Head of caudate nucleus (tissue), 42 donors: Measurements from ENCODE around the gene ERCC2.
"Not testable (repeated sequence)": the region's sequence is repeated elsewhere in the genome, so short reads cannot be mapped to it uniquely, and the experiment has no call there.

Experiments
- DNase-seq, 42 donors: peaks; one replicate each; pipeline versions ENCODE4 v3.0.0 to v3.0.0-alpha.2; 2020 to 2021; ENCODE audit warnings: mixed read lengths in 7 of 42
- intact Hi-C: fragments of 100-400 bp; cut with DNase I; formaldehyde crosslinking; loops from one replicate; pipeline ENCODE4 v1.15.0; 2022

Gene ERCC2

DNA sequence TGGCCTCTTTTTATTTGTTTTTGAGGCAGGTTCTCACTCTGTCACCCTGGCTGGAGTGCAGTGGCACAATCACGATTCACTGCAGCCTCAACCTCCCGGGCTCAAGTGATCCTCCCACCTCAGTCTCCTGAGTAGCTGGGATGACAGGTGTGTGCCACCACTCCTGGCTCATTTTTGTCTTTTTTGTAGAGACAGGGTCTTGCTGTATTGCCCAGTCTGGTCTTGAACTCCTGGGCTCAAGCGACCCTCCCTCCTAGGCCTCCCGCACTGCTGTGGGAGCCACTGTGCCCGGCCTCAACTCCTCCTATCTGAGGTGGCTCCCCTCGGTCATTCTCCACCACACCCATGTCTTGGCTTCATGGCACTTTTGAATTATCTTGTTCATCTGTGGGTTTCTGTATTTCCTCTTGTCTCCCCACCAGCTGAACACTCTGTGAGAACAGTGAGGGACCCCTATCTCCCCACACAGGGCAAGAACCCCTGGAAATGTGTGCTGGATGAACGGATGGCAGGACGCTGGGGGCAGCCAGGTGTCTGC, 55.6 kb downstream of the ERCC2 start:
- intact Hi-C loops: no loop called here
- DNase-seq: no peak

DNA sequence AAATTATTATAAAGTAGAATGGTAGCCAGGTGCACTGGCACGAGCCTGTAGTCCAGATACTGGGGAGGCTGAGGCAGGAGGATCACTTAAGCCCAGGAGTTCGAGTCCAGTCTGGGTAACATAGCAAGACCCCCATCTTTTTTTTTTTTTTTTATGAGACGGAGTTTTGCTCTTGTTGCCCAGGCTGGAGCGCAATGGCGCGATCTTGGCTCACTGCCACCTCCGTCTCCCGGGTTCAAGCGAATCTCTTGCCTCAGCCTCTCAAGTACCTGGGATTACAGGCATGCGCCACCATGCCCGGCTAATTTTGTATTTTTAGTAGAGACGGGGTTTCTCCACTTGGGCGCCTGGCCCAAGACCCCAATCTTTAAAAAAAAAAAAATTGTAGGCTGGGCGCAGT, 58.1 kb downstream of the ERCC2 start:
- intact Hi-C loops, DNase-seq: not testable (repeated sequence)

DNA sequence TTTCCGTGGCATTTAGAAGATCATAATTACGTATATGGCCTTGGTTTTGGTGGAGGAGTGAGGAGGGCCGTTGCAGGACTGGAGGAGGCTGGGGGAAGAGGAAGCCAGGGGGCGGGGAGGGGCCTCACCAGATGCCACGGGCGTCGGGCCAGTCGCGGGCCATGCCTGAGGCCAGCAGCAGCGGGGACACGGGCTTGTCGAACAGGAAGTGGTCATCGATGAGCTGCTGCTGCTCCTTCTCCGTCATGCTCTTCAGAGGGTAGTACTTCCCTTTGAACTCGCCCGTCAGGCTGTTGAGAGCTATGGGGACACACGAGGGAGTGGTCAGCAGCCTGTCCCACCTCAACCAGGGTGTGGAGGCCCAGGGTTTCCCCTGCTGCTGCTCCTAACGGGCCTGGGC, 58.8 kb downstream of the ERCC2 start:
- intact Hi-C loops: no loop called here
- no peak for DNase-seq

DNA sequence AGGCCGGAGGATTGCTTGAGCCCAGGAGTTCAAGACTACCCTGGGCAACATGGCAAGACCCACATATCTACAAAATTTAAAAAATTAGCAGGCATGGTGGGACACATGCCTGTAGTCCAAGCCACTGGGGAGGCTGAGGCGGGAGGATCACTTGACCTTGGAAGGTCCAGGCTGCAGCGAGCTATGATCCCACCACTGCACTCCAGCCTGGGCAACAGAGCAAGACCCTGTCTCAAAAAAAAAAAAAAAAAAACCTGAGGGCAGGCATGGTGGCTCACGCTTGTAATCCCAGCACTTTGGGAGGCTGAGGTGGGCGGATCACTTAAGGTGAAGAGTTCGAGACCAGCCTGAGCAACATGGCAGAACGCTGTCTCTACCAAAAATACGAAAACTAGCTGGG, 61.1 kb downstream of the ERCC2 start:
- DNase-seq, intact Hi-C loops: not testable (repeated sequence)

DNA sequence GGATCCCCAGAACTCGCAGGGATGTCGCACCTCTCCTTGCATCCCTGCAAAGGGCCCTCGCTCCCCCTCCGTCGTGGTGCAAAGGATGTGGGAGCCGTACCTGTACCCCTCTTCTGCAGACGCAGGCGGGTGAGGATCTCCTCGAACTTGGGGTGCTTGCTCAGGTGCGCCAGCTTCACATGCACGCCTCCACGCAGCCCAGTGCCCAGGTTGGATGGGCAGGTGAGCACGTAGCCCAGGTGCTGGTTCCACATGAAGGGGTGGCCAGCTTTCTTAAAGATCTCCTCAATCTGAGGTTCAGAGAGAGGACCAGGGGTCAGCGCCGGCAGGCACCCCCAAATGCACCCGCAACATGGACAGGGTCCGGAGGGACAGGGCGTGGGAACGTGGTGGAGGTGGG, 63.0 kb downstream of the ERCC2 start:
- DNase-seq: no peak
- intact Hi-C loops: no loop called here

DNA sequence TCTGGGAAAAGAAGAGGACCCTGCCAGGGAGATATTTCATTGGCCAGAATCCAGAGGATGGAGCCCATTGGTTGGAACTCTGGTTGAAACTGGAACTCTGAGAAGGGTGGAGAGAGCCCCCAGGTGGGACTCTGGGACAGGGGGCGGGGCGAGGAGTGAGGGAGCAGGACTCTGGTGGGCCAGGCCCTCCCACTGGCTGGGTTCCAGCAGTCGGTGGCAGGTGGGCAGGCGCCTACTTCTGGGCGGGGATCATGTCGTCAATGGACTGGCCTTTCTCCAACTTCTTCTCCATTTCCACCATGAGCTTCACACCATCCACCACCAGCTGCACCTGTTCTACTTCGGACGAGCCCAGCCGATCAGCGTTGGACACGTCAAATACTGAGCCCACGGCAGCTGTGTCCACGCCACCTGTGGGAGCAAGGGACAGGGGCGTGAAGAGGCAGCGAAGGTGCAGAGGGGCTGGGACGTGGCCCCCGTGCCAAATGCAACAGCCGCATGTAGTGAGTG, 63.8 kb downstream of the ERCC2 start:
- intact Hi-C loops: no loop called here
- DNase-seq: no peak

DNA sequence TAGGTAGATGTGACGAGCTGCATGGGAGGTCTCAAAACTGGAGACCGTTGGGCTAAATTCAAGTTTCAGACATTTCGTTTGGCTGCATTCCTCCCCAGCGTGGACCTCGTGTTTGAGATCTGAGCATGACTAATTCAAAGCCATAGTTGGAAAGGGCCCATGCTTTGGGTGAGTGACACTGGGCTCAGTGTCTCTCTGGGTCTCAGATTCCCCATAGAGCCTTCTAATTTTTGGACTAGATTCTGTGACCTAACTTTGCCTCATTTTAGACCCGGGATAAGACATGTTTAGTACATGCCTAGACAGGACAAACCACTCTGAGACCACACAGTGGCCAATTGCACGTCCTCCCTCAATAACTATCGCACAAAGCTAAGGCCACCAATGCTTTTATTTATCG, 64.3 kb downstream of the ERCC2 start:
- intact Hi-C loops: no loop called here
- no peak for DNase-seq

DNA sequence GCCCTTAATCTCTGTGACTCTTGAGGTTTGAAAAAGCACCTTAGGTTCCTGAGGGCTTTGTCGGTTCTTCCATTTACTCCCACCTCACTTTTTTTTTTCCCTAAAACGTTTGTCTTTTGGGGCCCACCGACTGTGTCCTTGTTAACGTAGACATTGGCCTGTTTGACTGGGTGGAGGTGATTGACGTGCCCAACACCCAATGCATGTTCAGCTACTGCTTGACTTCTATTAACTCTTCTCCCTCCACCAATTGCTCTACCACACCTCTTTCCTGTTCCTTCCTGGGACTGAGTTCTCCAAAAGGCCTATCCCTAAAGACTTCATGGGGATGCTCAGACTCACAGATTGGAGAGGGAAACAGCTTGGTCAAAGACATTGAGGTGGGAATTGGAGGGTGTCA, 65.0 kb downstream of the ERCC2 start:
- no peak for DNase-seq

DNA sequence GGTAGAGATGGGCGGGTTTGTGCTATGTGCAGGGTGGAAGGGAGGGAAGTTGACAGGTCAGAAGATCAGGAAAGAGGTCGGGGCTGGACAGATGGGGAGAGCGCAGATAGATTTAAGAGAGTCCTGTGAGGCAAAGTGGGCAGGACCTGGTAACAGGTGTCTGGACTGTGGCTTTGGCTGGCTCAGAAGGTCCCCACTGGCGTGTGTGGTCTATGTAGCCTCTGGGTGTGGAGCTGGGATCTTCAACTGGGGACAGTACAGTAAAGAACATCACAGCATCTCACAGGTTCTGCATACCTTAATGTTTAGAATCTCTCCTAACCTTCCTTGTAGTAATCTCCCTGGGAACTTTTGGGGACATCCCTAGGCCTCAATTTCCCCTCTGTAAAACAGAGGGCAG, 65.4 kb downstream of the ERCC2 start:
- no peak for DNase-seq
- intact Hi-C loops: no loop called here

More for the DNA sequence above, 65.0 kb downstream of the ERCC2 start:
- intact Hi-C loops: no loop called here

DNA sequence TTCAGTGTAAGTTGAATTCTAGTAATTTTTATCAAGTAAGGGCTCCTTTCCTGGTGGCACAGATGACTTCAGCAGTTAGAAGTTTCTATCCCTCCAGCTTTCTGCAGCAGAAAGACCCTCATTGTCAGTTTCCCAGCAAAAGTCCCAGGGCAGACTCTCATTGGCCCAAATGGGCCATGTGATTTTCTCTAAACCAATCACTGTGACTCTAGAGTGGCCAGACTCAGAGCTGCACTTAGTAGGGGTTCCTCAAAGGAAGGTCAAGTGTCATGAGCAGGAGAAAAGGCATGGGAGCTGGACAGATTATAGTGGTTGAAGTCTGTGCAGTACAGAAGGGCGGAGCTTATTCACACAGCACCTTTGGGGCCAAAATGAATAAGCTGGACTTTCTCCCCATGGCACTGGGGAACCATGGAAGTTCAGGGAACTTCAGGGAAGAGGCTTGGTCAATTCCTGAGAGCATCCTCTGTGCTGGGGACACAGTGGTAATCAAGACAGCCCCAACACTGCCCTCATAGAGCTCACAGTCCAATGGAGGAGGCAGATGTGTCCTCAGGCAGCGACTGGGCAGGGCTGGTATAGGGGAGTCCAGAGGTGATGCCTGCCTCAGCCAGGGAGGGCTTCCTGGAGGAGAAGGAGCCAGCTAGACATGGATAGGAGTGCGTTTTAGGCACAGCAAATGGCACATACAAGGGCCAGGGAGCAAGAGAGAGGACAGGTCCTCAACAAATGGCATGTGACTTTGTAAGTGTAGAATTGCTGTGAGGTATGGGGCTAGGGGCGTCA, 66.0 kb downstream of the ERCC2 start:
- no peak for DNase-seq
- intact Hi-C loops: no loop called here

DNA sequence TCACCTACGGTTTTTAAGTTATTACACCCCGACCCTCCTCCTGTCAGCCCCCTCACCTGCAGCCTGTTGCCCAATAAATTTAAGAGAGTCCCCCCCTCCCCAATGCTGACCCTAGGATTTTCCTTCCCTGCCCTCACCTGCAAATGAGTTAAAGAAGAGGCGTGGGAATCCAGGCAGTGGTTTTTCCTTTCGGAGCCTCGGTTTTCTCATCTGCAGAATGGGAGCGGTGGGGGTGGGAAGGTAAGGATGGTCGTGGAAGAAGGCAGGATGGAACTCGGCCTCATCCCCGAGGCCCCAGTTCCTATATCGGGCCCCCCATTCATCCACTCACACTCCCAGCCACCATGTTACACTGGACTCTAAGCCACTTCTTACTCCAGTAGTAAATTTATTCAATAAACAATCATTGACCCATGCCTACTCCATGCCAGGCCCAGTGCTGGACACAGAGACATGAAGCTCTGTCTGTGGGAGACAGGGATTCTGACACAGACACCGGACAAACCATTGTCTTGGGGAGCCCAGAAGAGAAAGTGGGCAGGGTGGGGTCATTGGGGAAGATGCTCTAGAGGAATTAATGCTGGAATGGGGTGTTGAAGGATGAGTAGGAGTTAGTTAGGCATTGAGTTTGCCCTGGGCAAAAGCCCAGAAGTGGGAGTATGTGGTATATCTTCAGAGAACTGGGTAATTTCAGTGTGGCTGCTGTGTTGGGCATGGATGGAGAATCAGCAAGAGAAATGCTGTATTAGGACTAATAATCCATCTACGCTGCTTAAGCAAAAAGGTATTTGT, 66.9 kb downstream of the ERCC2 start:
- intact Hi-C loops: no loop called here
- DNase-seq: no peak

DNA sequence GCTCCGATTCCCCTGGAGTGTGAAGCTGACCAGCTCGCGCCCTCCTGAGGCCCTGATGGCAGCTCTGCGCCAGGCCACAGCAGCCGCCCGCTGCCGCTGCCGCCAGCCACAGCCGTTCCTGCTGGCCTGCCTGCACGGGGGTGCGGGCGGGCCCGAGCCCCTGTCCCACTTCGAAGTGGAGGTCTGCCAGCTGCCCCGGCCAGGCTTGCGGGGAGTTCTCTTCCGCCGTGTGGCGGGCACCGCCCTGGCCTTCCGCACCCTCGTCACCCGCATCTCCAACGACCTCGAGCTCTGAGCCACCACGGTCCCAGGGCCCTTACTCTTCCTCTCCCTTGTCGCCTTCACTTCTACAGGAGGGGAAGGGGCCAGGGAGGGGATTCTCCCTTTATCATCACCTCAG, 68.0 kb downstream of the ERCC2 start:
- no peak for DNase-seq
- intact Hi-C loops: no loop called here
